Karpas-422 (cell line): Measurements from ENCODE around the gene BCL2L11. TPM values are rescaled to one million over a fixed set of nuclear protein-coding genes. Genes with fewer than 3 reads are reported as not detected.

Experiments used
- DNase-seq: peaks from one replicate; pipeline ENCODE4 v3.0.0-alpha.2; 2015
- H2AFZ ChIP-seq: fragments of 200-600 bp; sonication (generic); 2 replicates; pipeline ENCODE4 v1.6.1; 2014; ENCODE audit warnings: antibody characterized with exemption, low read length, mixed read lengths
- H3K27ac ChIP-seq: fragments of 200-600 bp; sonication (generic); 2 replicates; pipeline ENCODE4 v1.5.1; 2014; ENCODE audit warnings: mild to moderate bottlenecking, low read length, moderate library complexity
- H3K27me3 ChIP-seq: fragments of 200-600 bp; sonication (generic); 2 replicates; pipeline ENCODE4 v1.6.1; 2014; ENCODE audit warnings: low read length, mixed read lengths
- H3K36me3 ChIP-seq: fragments of 200-600 bp; sonication (generic); 2 replicates; pipeline ENCODE4 v1.6.1; 2014; ENCODE audit warnings: low read length, mixed read lengths; ENCODE audit not compliant: insufficient read depth
- H3K4me1 ChIP-seq: fragments of 200-600 bp; sonication (generic); 2 replicates; pipeline ENCODE4 v1.6.1; 2014; ENCODE audit warnings: mild to moderate bottlenecking, low read length, mixed read lengths
- H3K4me2 ChIP-seq: fragments of 200-600 bp; sonication (generic); 2 replicates; pipeline ENCODE4 v1.6.1; 2014; ENCODE audit warnings: low read length, low read depth, mild to moderate bottlenecking; ENCODE audit not compliant: poor library complexity, severe bottlenecking
- H3K4me3 ChIP-seq: fragments of 200-600 bp; sonication (generic); 2 replicates; pipeline ENCODE4 v1.5.1; 2014; ENCODE audit warnings: mild to moderate bottlenecking, antibody characterized with exemption, low read length, mixed read lengths
- H3K79me2 ChIP-seq: fragments of 200-600 bp; sonication (generic); 2 replicates; pipeline ENCODE4 v1.6.1; 2014; ENCODE audit warnings: mild to moderate bottlenecking, low read length, mixed read lengths
- H3K9ac ChIP-seq: fragments of 200-600 bp; sonication (generic); 2 replicates; pipeline ENCODE4 v1.6.0; 2014; ENCODE audit warnings: low read length
- H3K9me2 ChIP-seq: fragments of 200-600 bp; sonication (generic), shearing (Covaris generic); replicated peaks from 2 replicates; pipeline ENCODE4 v1.6.0; 2014; ENCODE audit warnings: mild to moderate bottlenecking, low read length, moderate library complexity; ENCODE audit not compliant: insufficient read depth
- H3K9me3 ChIP-seq: fragments of 300-700, 200-600 bp; sonication (generic); 2 replicates; pipeline ENCODE4 v1.6.1; 2014; ENCODE audit warnings: low read length, mixed read lengths
- H4K20me1 ChIP-seq: fragments of 200-600 bp; sonication (generic); 2 replicates; pipeline ENCODE4 v1.6.1; 2014; ENCODE audit warnings: mild to moderate bottlenecking, antibody characterized with exemption, low read length, low read depth; ENCODE audit not compliant: insufficient read depth
- total RNA-seq: library from RNA; depleted of rRNA; stranded (reverse); fragments of >200 nt; shearing (Covaris generic); gene quantifications from 2 replicates; pipeline ENCODE4 v1.2.3, GENCODE V29; 2014; ENCODE audit warnings: low replicate concordance

Gene BCL2L11
- total RNA-seq, 1 experiment from 2014 or later: 51.9 TPM

GRCh38 chr2:111100087-111100764 is 20.5 kb upstream of the BCL2L11 start:
- no peaks in the 10 kb centered on the region for H4K20me1 ChIP-seq
- H3K4me1 ChIP-seq: no peaks in the 10 kb centered on the region
- no peak for DNase-seq
- H3K4me2 ChIP-seq: no peak overlapping the region
- H3K9me3 ChIP-seq: no peaks in the 10 kb centered on the region
- no peaks in the 10 kb centered on the region for H3K36me3 ChIP-seq
- H3K4me3 ChIP-seq: no peak overlapping the region
- H3K27ac ChIP-seq: no peak overlapping the region
- no peak overlapping the region; the same call in 1 of the 2 replicates for H2AFZ ChIP-seq
- no peaks in the 10 kb centered on the region for H3K9me2 ChIP-seq
- no peaks in the 10 kb centered on the region for H3K79me2 ChIP-seq
- no peaks in the 10 kb centered on the region for H3K27me3 ChIP-seq
- H3K9ac ChIP-seq: no peak overlapping the region

- H3K4me2 ChIP-seq: no peak overlapping the region
- H3K79me2 ChIP-seq: no peaks in the 10 kb centered on the region
- H3K9ac ChIP-seq: no peak overlapping the region
- H2AFZ ChIP-seq: no peak overlapping the region; the same call in 1 of the 2 replicates
- DNase-seq: peak; percentile 58
- H3K27ac ChIP-seq: no peak overlapping the region
- H3K4me3 ChIP-seq: no peak overlapping the region
- no peaks in the 10 kb centered on the region for H3K36me3 ChIP-seq
- H3K9me2 ChIP-seq: no peaks in the 10 kb centered on the region
- H3K27me3 ChIP-seq: no peaks in the 10 kb centered on the region
- H3K9me3 ChIP-seq: no peaks in the 10 kb centered on the region
- H4K20me1 ChIP-seq: no peaks in the 10 kb centered on the region
- H3K4me1 ChIP-seq: no peaks in the 10 kb centered on the region
These were observed 19.9 kb upstream of the BCL2L11 start for GRCh38 chr2:111100765-111101162.

GRCh38 chr2:111101592-111101991 is 19.1 kb upstream of the BCL2L11 start:
- Histone ChIP-seq H3K9me3 (no peaks in the 10 kb centered on the region), H2AFZ (no peak overlapping the region), H3K27ac (no peak overlapping the region), H3K4me2 (no peak overlapping the region), H3K4me3 (no peak overlapping the region), H3K36me3 (no peaks in the 10 kb centered on the region), H4K20me1 (no peaks in the 10 kb centered on the region), H3K27me3 (no peaks in the 10 kb centered on the region), H3K9ac (no peak overlapping the region), H3K4me1 (no peaks in the 10 kb centered on the region), H3K79me2 (no peaks in the 10 kb centered on the region), H3K9me2 (no peaks in the 10 kb centered on the region)
- no peak for DNase-seq

- Histone ChIP-seq H3K9me2 (no peaks in the 10 kb centered on the region), H3K4me1 (no peaks in the 10 kb centered on the region), H3K79me2 (no peaks in the 10 kb centered on the region), H3K4me3 (no peak overlapping the region), H3K36me3 (no peaks in the 10 kb centered on the region), H3K9ac (no peak overlapping the region), H3K27me3 (no peaks in the 10 kb centered on the region), H4K20me1 (no peaks in the 10 kb centered on the region), H3K9me3 (no peaks in the 10 kb centered on the region), H3K4me2 (no peak overlapping the region), H3K27ac (no peak overlapping the region), H2AFZ (no peak overlapping the region)
- no peak for DNase-seq
These were observed 18.5 kb upstream of the BCL2L11 start for GRCh38 chr2:111102216-111102615.

GRCh38 chr2:111105926-111106325 is 14.8 kb upstream of the BCL2L11 start:
- Histone ChIP-seq H3K79me2 (no peaks in the 10 kb centered on the region), H3K36me3 (no peaks in the 10 kb centered on the region), H3K4me3 (no peak overlapping the region), H3K9me2 (no peaks in the 10 kb centered on the region), H2AFZ (no peak overlapping the region), H3K4me1 (no peaks in the 10 kb centered on the region), H3K4me2 (no peak overlapping the region), H3K9ac (no peak overlapping the region), H3K9me3 (no peaks in the 10 kb centered on the region), H4K20me1 (no peaks in the 10 kb centered on the region), H3K27me3 (no peaks in the 10 kb centered on the region), H3K27ac (no peak overlapping the region)
- DNase-seq: no peak

- H3K9ac ChIP-seq: no peak overlapping the region
- H3K36me3 ChIP-seq: no peaks in the 10 kb centered on the region
- no peaks in the 10 kb centered on the region for H3K27me3 ChIP-seq
- DNase-seq: no peak
- H3K79me2 ChIP-seq: no peaks in the 10 kb centered on the region
- H3K4me2 ChIP-seq: no peak overlapping the region
- H3K9me2 ChIP-seq: no peaks in the 10 kb centered on the region
- H3K4me1 ChIP-seq: no peaks in the 10 kb centered on the region
- H3K4me3 ChIP-seq: no peak overlapping the region
- no peaks in the 10 kb centered on the region for H3K9me3 ChIP-seq
- no peaks in the 10 kb centered on the region for H4K20me1 ChIP-seq
- no peak overlapping the region for H3K27ac ChIP-seq
- no peak overlapping the region for H2AFZ ChIP-seq
These were observed 14.0 kb upstream of the BCL2L11 start for GRCh38 chr2:111106706-111107105.

- H3K4me3 ChIP-seq: no peak overlapping the region
These were observed 11.9 kb upstream of the BCL2L11 start for GRCh38 chr2:111108745-111109271.

GRCh38 chr2:111111101-111111755 is 9.5 kb upstream of the BCL2L11 start:
- DNase-seq: no peak
- H3K4me2 ChIP-seq: no peak overlapping the region

More at GRCh38 chr2:111108745-111109271, 11.9 kb upstream of the BCL2L11 start:
- Histone ChIP-seq H3K79me2 (no peaks in the 10 kb centered on the region), H3K27ac (no peak overlapping the region), H3K4me1 (no peaks in the 10 kb centered on the region), H2AFZ (no peak overlapping the region), H3K9me2 (no peaks in the 10 kb centered on the region), H4K20me1 (no peaks in the 10 kb centered on the region), H3K36me3 (no peaks in the 10 kb centered on the region), H3K4me2 (no peak overlapping the region), H3K9me3 (no peaks in the 10 kb centered on the region), H3K9ac (no peak overlapping the region), H3K27me3 (no peaks in the 10 kb centered on the region)
- no peak for DNase-seq

More at GRCh38 chr2:111111101-111111755, 9.5 kb upstream of the BCL2L11 start:
- no peaks in the 10 kb centered on the region for H3K36me3 ChIP-seq
- H3K79me2 ChIP-seq: no peaks in the 10 kb centered on the region
- no peaks in the 10 kb centered on the region for H3K9me3 ChIP-seq
- no peaks in the 10 kb centered on the region for H3K9me2 ChIP-seq
- H2AFZ ChIP-seq: no peak overlapping the region
- H3K4me3 ChIP-seq: no peak overlapping the region
- no peaks in the 10 kb centered on the region for H4K20me1 ChIP-seq
- peaks cover 16% of the 10 kb centered on the region for H3K4me1 ChIP-seq
- no peak overlapping the region for H3K9ac ChIP-seq
- H3K27ac ChIP-seq: no peak overlapping the region
- no peaks in the 10 kb centered on the region for H3K27me3 ChIP-seq
